Measurements from ENCODE around the gene TRPM4.

Gene TRPM4

GRCh38 chr19:49210901-49211451 is 53.4 kb downstream of the TRPM4 start:
- no peak for TF ChIP-seq CTCF (conservative IDR thresholded peaks at IDR 0.05; ENCODE audit: control insufficient read depth, insufficient read depth, low read depth, low read length)
- no peak for DNase-seq (ENCODE audit: low read depth)
- H3K4me3 ChIP-seq (ENCODE audit: control insufficient read depth, low read depth, low read length) = no peak overlapping the region

- peak; percentile 40 for DNase-seq (ENCODE audit: low read depth)
- no peak overlapping the region for H3K4me3 ChIP-seq (ENCODE audit: control insufficient read depth, low read depth, low read length)
- TF ChIP-seq CTCF (conservative IDR thresholded peaks at IDR 0.05; ENCODE audit: control insufficient read depth, insufficient read depth, low read depth, low read length) = no peak
These were observed 54.6 kb downstream of the TRPM4 start for GRCh38 chr19:49212016-49212701.

GRCh38 chr19:49213791-49214190 is 56.2 kb downstream of the TRPM4 start:
- H3K4me3 ChIP-seq (ENCODE audit: control insufficient read depth, low read depth, low read length) = no peak overlapping the region
- DNase-seq (ENCODE audit: low read depth) = no peak
- no peak for TF ChIP-seq CTCF (conservative IDR thresholded peaks at IDR 0.05; ENCODE audit: control insufficient read depth, insufficient read depth, low read depth, low read length)

- no peak for TF ChIP-seq CTCF (conservative IDR thresholded peaks at IDR 0.05; ENCODE audit: control insufficient read depth, insufficient read depth, low read depth, low read length)
- no peak overlapping the region for H3K4me3 ChIP-seq (ENCODE audit: control insufficient read depth, low read depth, low read length)
- no peak for DNase-seq (ENCODE audit: low read depth)
These were observed 57.1 kb downstream of the TRPM4 start for GRCh38 chr19:49214701-49215100.

GRCh38 chr19:49216071-49216470 is 58.5 kb downstream of the TRPM4 start:
- H3K4me3 ChIP-seq (ENCODE audit: control insufficient read depth, low read depth, low read length) = no peak overlapping the region
- peak; percentile 41 for DNase-seq (ENCODE audit: low read depth)
- TF ChIP-seq CTCF (conservative IDR thresholded peaks at IDR 0.05; ENCODE audit: control insufficient read depth, insufficient read depth, low read depth, low read length) = no peak

GRCh38 chr19:49217382-49217781 is 59.8 kb downstream of the TRPM4 start:
- TF ChIP-seq CTCF (conservative IDR thresholded peaks at IDR 0.05; ENCODE audit: control insufficient read depth, insufficient read depth, low read depth, low read length) = no peak
- H3K4me3 ChIP-seq (ENCODE audit: control insufficient read depth, low read depth, low read length) = no peak overlapping the region
- DNase-seq (ENCODE audit: low read depth) = no peak
